A673 (cell line): ENCODE measurements around the gene NEXMIF. TPM values are rescaled to one million over a fixed set of nuclear protein-coding genes. Genes with fewer than 3 reads are reported as not detected.

ENCODE experiments used
- BruUV-seq: library from RNA; stranded (reverse); fragments of 400-500 nt; replicated peaks from 2 replicates; lab custom pipeline; 2021; lab: Mats Ljungman, UMichigan
- CTCF ChIA-PET: fragments of 300-600 bp; sonication (Branson Sonifier 250); formaldehyde crosslinking; loops from one replicate; lab custom pipeline; 2022; ENCODE audit warnings: antibody characterized with exemption; lab: Charles Lee
- POLR2A ChIA-PET: fragments of 300-600 bp; sonication (Branson Sonifier 250); formaldehyde crosslinking; loops from one replicate; lab custom pipeline; 2022; ENCODE audit warnings: antibody characterized with exemption; ENCODE audit not compliant: low non-redundant PET; lab: Charles Lee
- DNase-seq: peaks from one replicate; pipeline ENCODE4 v3.0.0-alpha.2; 2015; ENCODE audit warnings: low spot score
- H3K27ac ChIP-seq: fragments of 200-600 bp; sonication (generic); 2 replicates; pipeline ENCODE4 v1.5.1; 2016; ENCODE audit warnings: mixed run types, low read depth, mild to moderate bottlenecking, mixed read lengths, antibody characterized with exemption, low read length; ENCODE audit not compliant: poor library complexity, severe bottlenecking
- H3K27me3 ChIP-seq: fragments of 200-600 bp; sonication (generic); replicated peaks from 2 replicates; pipeline ENCODE4 v1.6.1; 2017; ENCODE audit warnings: mixed run types, low read depth, mild to moderate bottlenecking, mixed read lengths, antibody characterized with exemption, low read length; ENCODE audit not compliant: insufficient read depth, poor library complexity
- H3K36me3 ChIP-seq: fragments of 200-600 bp; sonication (generic); 2 replicates; pipeline ENCODE4 v1.6.1; 2016; ENCODE audit warnings: mixed run types, mild to moderate bottlenecking, mixed read lengths, antibody characterized with exemption, low read length; ENCODE audit not compliant: insufficient read depth, poor library complexity, severe bottlenecking
- H3K4me1 ChIP-seq: fragments of 200-600 bp; sonication (generic); 2 replicates; pipeline ENCODE4 v1.6.1; 2017; ENCODE audit warnings: mixed run types, mild to moderate bottlenecking, mixed read lengths, antibody characterized with exemption, low read length; ENCODE audit not compliant: insufficient read depth, poor library complexity, severe bottlenecking
- H3K4me3 ChIP-seq: fragments of 200-600 bp; sonication (generic); 2 replicates; pipeline ENCODE4 v1.5.1; 2016; ENCODE audit warnings: low read depth, mixed run types, mild to moderate bottlenecking, mixed read lengths, low read length; ENCODE audit not compliant: poor library complexity, severe bottlenecking
- H3K9me3 ChIP-seq: fragments of 200-600 bp; sonication (generic); 2 replicates; pipeline ENCODE4 v1.6.1; 2016; ENCODE audit warnings: mixed run types, low read depth, mild to moderate bottlenecking, mixed read lengths, antibody characterized with exemption, low read length; ENCODE audit not compliant: poor library complexity, severe bottlenecking
- CTCF ChIP-seq: fragments of 300-800, 200-600 bp; sonication (generic); conservative IDR thresholded peaks from 2 replicates; pipeline ENCODE4 v1.5.1; 2017; ENCODE audit warnings: low read depth, mild to moderate bottlenecking, antibody characterized with exemption, low read length, moderate library complexity, mixed read lengths
- EZH2 ChIP-seq: fragments of 200-600 bp; sonication (generic); IDR thresholded peaks from 2 replicates; pipeline ENCODE4 v1.6.1; 2017; ENCODE audit warnings: borderline replicate concordance, low read depth, mild to moderate bottlenecking, mixed read lengths, antibody characterized with exemption, low read length; ENCODE audit not compliant: poor library complexity, severe bottlenecking
- intact Hi-C: fragments of 100-400 bp; cut with micrococcal nuclease; formaldehyde crosslinking; loops from one replicate; pipeline ENCODE4 v1.10.0; 2022; ENCODE audit not compliant: unreplicated experiment
- total RNA-seq: library from RNA; stranded (reverse); gene quantifications from 2 replicates; pipeline ENCODE4 v1.2.3, GENCODE V29; 2021

NEXMIF gene
- total RNA-seq, 1 experiment from 2014 or later, result 0.28 TPM

- Histone ChIP-seq H3K27ac (no peak overlapping the region), H3K4me1 (no peaks in the 10 kb centered on the region), H3K4me3 (no peak overlapping the region), H3K9me3 (peaks cover 20% of the 10 kb centered on the region), H3K27me3 (no peaks in the 10 kb centered on the region), H3K36me3 (no peaks in the 10 kb centered on the region)
- ChIA-PET CTCF (no interaction called here), POLR2A (no interaction called here)
- no TSS peak for BruUV-seq
- DNase-seq, result no peak
- intact Hi-C loops, result no loop called here
- no peak for TF ChIP-seq EZH2
- TF ChIP-seq CTCF, result no peak
Observed at GRCh38 chrX:74940414-74940813, 15.2 kb upstream of the NEXMIF start.

GRCh38 chrX:74931214-74931613 is 6.0 kb upstream of the NEXMIF start:
- CTCF ChIA-PET, result no interaction called here
- DNase-seq, result peak; percentile 1
- POLR2A ChIA-PET, result no interaction called here
- no TSS peak for BruUV-seq
- intact Hi-C loops, result no loop called here
- H3K36me3 ChIP-seq, result no peaks in the 10 kb centered on the region
- no peaks in the 10 kb centered on the region for H3K27me3 ChIP-seq
- no peaks in the 10 kb centered on the region for H3K9me3 ChIP-seq
- H3K4me3 ChIP-seq, result no peak overlapping the region
- no peak overlapping the region for H3K27ac ChIP-seq
- H3K4me1 ChIP-seq, result no peaks in the 10 kb centered on the region
- TF ChIP-seq CTCF (no peak), EZH2 (no peak)

- no peaks in the 10 kb centered on the region for H3K36me3 ChIP-seq
- intact Hi-C loops, result no loop called here
- H3K27me3 ChIP-seq, result peaks cover 21% of the 10 kb centered on the region
- no peak overlapping the region for H3K27ac ChIP-seq
- no TSS peak for BruUV-seq
- H3K4me1 ChIP-seq, result no peaks in the 10 kb centered on the region
- ChIA-PET CTCF (no interaction called here), POLR2A (no interaction called here)
- no peaks in the 10 kb centered on the region for H3K9me3 ChIP-seq
- H3K4me3 ChIP-seq, result peak overlapping the region; percentile 31
- peak; percentile 45 for DNase-seq
- no peak for TF ChIP-seq CTCF
- no peak for TF ChIP-seq EZH2
Observed at GRCh38 chrX:74924449-74925224, 615 bp downstream of the NEXMIF start.
